Transverse colon (tissue), 4 donors: Measurements from ENCODE around the gene SHLD3. TPM values are rescaled to one million over a fixed set of nuclear protein-coding genes. Genes with fewer than 3 reads are reported as not detected.

ENCODE experiments used
- DNase-seq: peaks from one replicate; pipeline ENCODE4 v3.0.0-alpha.2; 2019
- H3K27ac ChIP-seq, 4 donors: fragments of 200-600 bp; sonication (generic); 2 replicates each; pipeline ENCODE4 v1.5.1; 2016 to 2018; ENCODE audit warnings: inconsistent platforms in 4 of 4
- H3K27me3 ChIP-seq: fragments of 200-600 bp; sonication (generic); 2 replicates; pipeline ENCODE4 v1.5.1; 2017; ENCODE audit warnings: inconsistent platforms
- H3K36me3 ChIP-seq, 4 donors: fragments of 200-600 bp; sonication (generic); 2 replicates each; pipeline ENCODE4 v1.5.1; 2017 to 2019; ENCODE audit warnings: inconsistent platforms in 4 of 4
- H3K4me1 ChIP-seq, 4 donors: fragments of 200-600 bp; sonication (generic); 2 replicates each; pipeline ENCODE4 v1.5.1; 2017 to 2020; ENCODE audit warnings: inconsistent platforms in 4 of 4
- H3K4me3 ChIP-seq, 4 donors: fragments of 200-600 bp; sonication (generic); 1 replicate in 1 of 4; 2 replicates in 3 of 4; pipeline versions ENCODE4 v1.5.1 to v1.6.1; 2017 to 2019; ENCODE audit warnings: inconsistent platforms in 4 of 4
- H3K9me3 ChIP-seq, 2 donors: fragments of 200-600 bp; sonication (generic); 2 replicates each; pipeline ENCODE4 v1.5.1; 2017 to 2019; ENCODE audit warnings: inconsistent platforms in 2 of 2
- EP300 ChIP-seq: sonication (generic); formaldehyde crosslinking; IDR thresholded peaks from one replicate; pipeline ENCODE4 v1.6.1; 2017; ENCODE audit warnings: antibody characterized with exemption, low read depth
- POLR2A ChIP-seq: fragments of 450-650 bp; IDR thresholded peaks from one replicate; pipeline ENCODE4 v1.6.1; 2016; ENCODE audit warnings: antibody characterized with exemption, mild to moderate bottlenecking, moderate library complexity
- POLR2AphosphoS5 ChIP-seq, 3 donors: sonication (generic); formaldehyde crosslinking; IDR thresholded peaks; one replicate each; pipeline ENCODE4 v1.6.1; 2016; ENCODE audit warnings: antibody characterized with exemption in 3 of 3
- WGBS, 2 donors: methylation state at CpG; one replicate each; pipeline ENCODE4 v1.1.5; 2018; ENCODE audit warnings: low coverage in 1 of 2; 5-methylcytosine and 5-hydroxymethylcytosine counted together
- in situ Hi-C, 4 donors: fragments of 200-750 bp; cut with MboI; loops; one replicate each; pipeline versions ENCODE4 v1.15.0 to v1.15.1; 2017; ENCODE audit warnings: low sequenced_read_pairs in 3 of 4, low pct_ligation_motif_present in 1 of 4, low pct_unique_long_range_greater_than_20kb in 1 of 4
- intact Hi-C: fragments of 100-400 bp; cut with DNase I; formaldehyde crosslinking; loops from one replicate; pipeline ENCODE4 v1.15.1; 2023; ENCODE audit warnings: low total_unique reads
- total RNA-seq, 4 donors: library from RNA; depleted of rRNA; stranded (reverse); fragments of >200 nt; gene quantifications; one replicate each; pipeline ENCODE4 v1.1.0, GENCODE V29; 2016
- TF ChIP-seq, protein P1 (sequence below), 5 experiments: fragments of 200-600 bp in 3 of 5; fragments of 450-650 bp in 2 of 5; sonication (generic) in 3 of 5; IDR thresholded peaks; 1 replicate in 2 of 5; 2 replicates in 3 of 5; pipeline ENCODE4 v1.5.1; 2016 to 2017; ENCODE audit warnings: antibody characterized with exemption in 5 of 5, inconsistent platforms in 3 of 5, mild to moderate bottlenecking in 2 of 5, moderate library complexity in 1 of 5

The SHLD3 gene
- total RNA-seq, 4 donors from 2014 or later: 1.00 to 5.7 (median 2.9) TPM; not detected in 1

DNA sequence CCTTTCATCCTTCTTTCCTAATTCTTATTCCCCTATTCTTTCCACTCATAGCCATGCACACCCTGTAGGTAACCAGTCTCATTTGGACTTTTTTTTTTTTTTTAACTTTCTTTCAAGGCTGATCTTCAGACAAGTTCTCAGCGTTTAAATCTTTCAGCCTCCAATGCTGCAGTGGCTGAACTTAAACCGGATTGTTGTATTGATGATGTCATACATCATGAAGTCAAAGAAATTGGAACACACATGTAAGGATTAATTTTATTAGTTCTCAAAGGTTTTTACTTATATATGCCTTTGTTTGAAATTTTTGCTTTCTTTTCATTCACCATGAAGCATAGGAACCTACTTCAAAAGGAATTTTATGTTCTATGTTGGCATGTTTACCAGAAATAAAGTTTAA, 22.1 kb downstream of the SHLD3 start:
- in situ Hi-C loops: no loop called here
- no peak for TF ChIP-seq EP300
- no peak for TF ChIP-seq POLR2A
- no peak for TF ChIP-seq POLR2AphosphoS5 (IDR thresholded peaks at IDR 0.05)
- TF ChIP-seq, protein P1, sequence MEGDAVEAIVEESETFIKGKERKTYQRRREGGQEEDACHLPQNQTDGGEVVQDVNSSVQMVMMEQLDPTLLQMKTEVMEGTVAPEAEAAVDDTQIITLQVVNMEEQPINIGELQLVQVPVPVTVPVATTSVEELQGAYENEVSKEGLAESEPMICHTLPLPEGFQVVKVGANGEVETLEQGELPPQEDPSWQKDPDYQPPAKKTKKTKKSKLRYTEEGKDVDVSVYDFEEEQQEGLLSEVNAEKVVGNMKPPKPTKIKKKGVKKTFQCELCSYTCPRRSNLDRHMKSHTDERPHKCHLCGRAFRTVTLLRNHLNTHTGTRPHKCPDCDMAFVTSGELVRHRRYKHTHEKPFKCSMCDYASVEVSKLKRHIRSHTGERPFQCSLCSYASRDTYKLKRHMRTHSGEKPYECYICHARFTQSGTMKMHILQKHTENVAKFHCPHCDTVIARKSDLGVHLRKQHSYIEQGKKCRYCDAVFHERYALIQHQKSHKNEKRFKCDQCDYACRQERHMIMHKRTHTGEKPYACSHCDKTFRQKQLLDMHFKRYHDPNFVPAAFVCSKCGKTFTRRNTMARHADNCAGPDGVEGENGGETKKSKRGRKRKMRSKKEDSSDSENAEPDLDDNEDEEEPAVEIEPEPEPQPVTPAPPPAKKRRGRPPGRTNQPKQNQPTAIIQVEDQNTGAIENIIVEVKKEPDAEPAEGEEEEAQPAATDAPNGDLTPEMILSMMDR (IDR thresholded peaks at IDR 0.05): no peak
- no peaks in the 10 kb centered on the region for H3K27me3 ChIP-seq
- no peak overlapping the region for H3K4me3 ChIP-seq
- H3K36me3 ChIP-seq: no peaks in the 10 kb centered on the region
- peaks cover 0 to 7% (median 0%) of the 10 kb centered on the region in 4 donors for H3K4me1 ChIP-seq
- no peaks in the 10 kb centered on the region for H3K9me3 ChIP-seq
- intact Hi-C loops: no loop called here
- 77 to 87% methylated on average over 2 of the region's 2 CpGs for WGBS, 2 donors
- H3K27ac ChIP-seq: no peak overlapping the region
- no peak for DNase-seq

DNA sequence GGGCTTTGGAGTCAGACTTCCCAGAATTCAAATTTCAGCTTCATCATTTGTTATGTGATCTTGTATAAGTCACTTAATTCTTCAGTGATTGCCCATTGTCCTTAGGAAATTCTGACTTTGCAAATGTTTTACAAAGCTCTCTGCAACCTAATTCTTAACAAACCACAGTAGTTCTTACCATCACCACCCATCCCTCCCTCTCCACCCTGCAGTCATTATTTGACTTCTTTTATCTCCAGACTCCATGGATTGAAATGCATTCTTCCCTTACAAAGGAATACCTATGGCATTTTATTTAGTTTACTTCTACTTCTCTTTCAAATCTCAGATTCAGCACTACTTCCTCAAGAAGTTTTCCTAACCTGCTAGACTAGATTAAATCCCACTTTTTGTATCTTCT, 23.1 kb downstream of the SHLD3 start:
- Histone ChIP-seq H3K27ac (no peak overlapping the region), H3K9me3 (no peaks in the 10 kb centered on the region), H3K36me3 (no peaks in the 10 kb centered on the region), H3K4me3 (no peak overlapping the region), H3K27me3 (no peaks in the 10 kb centered on the region), H3K4me1 (peaks cover 0 to 7% (median 0%) of the 10 kb centered on the region in 4 donors)
- DNase-seq: no peak
- TF ChIP-seq, protein P1 (IDR thresholded peaks at IDR 0.05): no peak
- TF ChIP-seq POLR2AphosphoS5 (IDR thresholded peaks at IDR 0.05) (no peak), EP300 (no peak), POLR2A (no peak)
- intact Hi-C loops: no loop called here
- in situ Hi-C loops: no loop called here

DNA sequence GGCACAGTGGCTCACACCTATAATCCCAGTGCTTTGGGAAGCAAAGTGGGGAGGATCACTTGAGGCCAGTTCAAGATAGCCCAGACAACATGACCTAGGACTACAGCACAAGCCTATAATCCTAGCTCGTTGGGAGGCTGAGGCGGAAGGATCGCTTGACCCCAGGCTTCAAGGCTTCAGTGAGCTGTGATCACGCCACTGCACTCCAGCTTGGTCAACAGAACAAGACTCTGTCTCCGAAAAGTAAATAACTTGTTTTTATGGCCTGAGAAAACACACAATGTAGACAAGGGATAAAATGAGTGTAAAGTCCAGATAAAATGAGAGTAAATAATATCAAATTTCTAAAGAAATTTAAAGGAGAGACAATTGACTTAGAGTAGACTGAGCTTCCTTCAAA, 26.3 kb downstream of the SHLD3 start:
- Histone ChIP-seq H3K4me3 (no peak overlapping the region), H3K27ac (peak overlapping the region in 3 of 4 donors; percentile 33 to 45 (median 44)), H3K9me3 (no peaks in the 10 kb centered on the region), H3K27me3 (no peaks in the 10 kb centered on the region), H3K4me1 (peaks cover 0 to 7% (median 0%) of the 10 kb centered on the region in 4 donors), H3K36me3 (peaks cover 0 to 9% (median 3%) of the 10 kb centered on the region in 4 donors)
- TF ChIP-seq, protein P1 (IDR thresholded peaks at IDR 0.05): no peak
- TF ChIP-seq POLR2AphosphoS5 (IDR thresholded peaks at IDR 0.05): no peak
- TF ChIP-seq POLR2A: no peak
- no peak for TF ChIP-seq EP300
- in situ Hi-C loops: no loop called here
- 38 to 60% methylated on average over 1 to 5 of the region's 5 CpGs for WGBS, 2 donors
- intact Hi-C loops: no loop called here
- DNase-seq: peak; percentile 37

DNA sequence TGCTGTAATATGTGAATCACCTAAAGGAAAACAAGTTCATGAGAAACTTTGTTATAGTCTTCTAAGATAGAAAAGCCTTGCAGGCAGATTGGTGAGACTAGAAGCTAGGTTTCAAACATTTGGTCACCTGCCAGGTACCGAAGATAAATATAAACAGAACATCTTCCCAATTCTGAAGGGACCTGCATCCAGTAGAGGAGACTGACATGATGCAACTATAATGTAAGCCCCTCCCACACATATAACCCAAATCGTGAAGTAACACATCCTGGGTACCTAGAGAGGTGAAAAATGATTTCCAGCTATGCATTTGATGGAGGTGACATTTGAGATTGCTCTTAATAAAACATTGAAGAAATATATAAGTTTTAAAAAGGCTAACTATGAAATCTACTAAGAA, 29.9 kb downstream of the SHLD3 start:
- intact Hi-C loops (no loop called here), in situ Hi-C loops (no loop called here)
- peaks cover 0 to 14% (median 3%) of the 10 kb centered on the region in 4 donors for H3K36me3 ChIP-seq
- 88 to 93% methylated on average over 2 of the region's 2 CpGs for WGBS, 2 donors
- H3K9me3 ChIP-seq: no peaks in the 10 kb centered on the region
- H3K27ac ChIP-seq: no peak overlapping the region
- H3K27me3 ChIP-seq: no peaks in the 10 kb centered on the region
- TF ChIP-seq EP300: no peak
- TF ChIP-seq, protein P1 (IDR thresholded peaks at IDR 0.05): no peak
- no peak for TF ChIP-seq POLR2AphosphoS5 (IDR thresholded peaks at IDR 0.05)
- no peak for TF ChIP-seq POLR2A
- no peak for DNase-seq
- H3K4me3 ChIP-seq: no peak overlapping the region
- peaks cover 0 to 7% (median 0%) of the 10 kb centered on the region in 4 donors for H3K4me1 ChIP-seq
